WTC11 (cell line): ENCODE results near the gene NMT2. TPM values are rescaled to one million over a fixed set of nuclear protein-coding genes. Genes with fewer than 3 reads are reported as not detected.

Experiments used
- ATAC-seq: fragments of 200-7000 bp; cut with Tn5 transposase; 2 replicates; pipeline ENCODE4 v1.10.0; 2021; ENCODE audit warnings: mild to moderate bottlenecking, moderate library complexity
- CTCF ChIA-PET: fragments of 300-600 bp; sonication (Branson Sonifier 250); formaldehyde crosslinking; loops from one replicate; lab custom pipeline; 2021; ENCODE audit warnings: antibody characterized with exemption; lab: Charles Lee
- POLR2A ChIA-PET: fragments of 350-600 bp; sonication (Branson Sonifier 250); formaldehyde crosslinking; loops from one replicate; lab custom pipeline; 2021; ENCODE audit warnings: antibody characterized with exemption; lab: Charles Lee
- DNase-seq: peaks from one replicate; pipeline ENCODE4 v3.0.0; 2021; ENCODE audit warnings: low spot score
- H3K27ac Mint-ChIP-seq: 2 replicates; pipeline ENCODE4 v1.8.0; 2021; ENCODE audit warnings: mixed read lengths
- H3K27me3 Mint-ChIP-seq: 2 replicates; pipeline ENCODE4 v1.8.0; 2021; ENCODE audit warnings: low read depth, mild to moderate bottlenecking, moderate library complexity, mixed read lengths
- H3K36me3 Mint-ChIP-seq: 2 replicates; pipeline ENCODE4 v1.8.0; 2021; ENCODE audit warnings: mixed read lengths
- H3K4me1 Mint-ChIP-seq: 2 replicates; pipeline ENCODE4 v1.8.0; 2022; ENCODE audit warnings: mixed read lengths
- H3K4me3 Mint-ChIP-seq: 2 replicates; pipeline ENCODE4 v1.8.0; 2021; ENCODE audit warnings: mild to moderate bottlenecking, moderate library complexity, mixed read lengths
- H3K9me3 Mint-ChIP-seq: 2 replicates; pipeline ENCODE4 v1.8.0; 2021; ENCODE audit warnings: mixed read lengths
- CREB1 ChIP-seq: sonication (generic); formaldehyde crosslinking; IDR thresholded peaks from 2 replicates; pipeline ENCODE4 v1.8.0; 2023; ENCODE audit warnings: mild to moderate bottlenecking, missing genetic modification reagents
- MXD4 ChIP-seq: fragments of 250-450 bp; sonication (Bioruptor Pico); IDR thresholded peaks from 2 replicates; pipeline ENCODE4 v1.8.0; 2021; ENCODE audit warnings: mild to moderate bottlenecking, moderate library complexity, borderline replicate concordance
- SMAD3 ChIP-seq: sonication (generic); formaldehyde crosslinking; IDR thresholded peaks from 2 replicates; pipeline ENCODE4 v1.8.0; 2022; ENCODE audit warnings: missing genetic modification reagents, mild to moderate bottlenecking, borderline replicate concordance
- total RNA-seq: library from RNA; stranded (reverse); gene quantifications from 3 replicates; pipeline ENCODE4 v1.2.3, GENCODE V29; 2021
- TF ChIP-seq, protein P1 (sequence below): sonication (generic); formaldehyde crosslinking; IDR thresholded peaks from 2 replicates; pipeline ENCODE4 v1.8.1; 2023; ENCODE audit warnings: mild to moderate bottlenecking, missing genetic modification reagents
- TF ChIP-seq, protein P2 (sequence below): sonication (generic); formaldehyde crosslinking; conservative IDR thresholded peaks from 2 replicates; pipeline ENCODE4 v1.8.1; 2023; ENCODE audit warnings: mild to moderate bottlenecking, low read depth, missing genetic modification reagents, moderate library complexity
- TF ChIP-seq, protein P3 (sequence below): sonication (generic); formaldehyde crosslinking; IDR thresholded peaks from 2 replicates; pipeline ENCODE4 v1.8.0; 2022; ENCODE audit warnings: missing genetic modification reagents
- TF ChIP-seq, protein P4 (sequence below): fragments of 250-450 bp; sonication (Bioruptor Pico); IDR thresholded peaks from 2 replicates; pipeline ENCODE4 v1.9.0; 2021; ENCODE audit warnings: moderate library complexity, mild to moderate bottlenecking, inconsistent platforms, borderline replicate concordance
- TF ChIP-seq, protein P5 (sequence below): sonication (generic); formaldehyde crosslinking; IDR thresholded peaks from 2 replicates; pipeline ENCODE4 v1.8.1; 2023; ENCODE audit warnings: mild to moderate bottlenecking, missing genetic modification reagents, moderate library complexity
- TF ChIP-seq, protein P6 (sequence below): fragments of 250-450 bp; sonication (Bioruptor Pico); IDR thresholded peaks from 2 replicates; pipeline ENCODE4 v1.9.0; 2021; ENCODE audit warnings: mild to moderate bottlenecking, borderline replicate concordance
- TF ChIP-seq, protein P7 (sequence below): sonication (generic); formaldehyde crosslinking; IDR thresholded peaks from 2 replicates; pipeline ENCODE4 v1.8.1; 2023; ENCODE audit warnings: mild to moderate bottlenecking, moderate library complexity, missing genetic modification reagents
- TF ChIP-seq, protein P8 (sequence below): fragments of 250-450 bp; sonication (Bioruptor Pico); IDR thresholded peaks from 2 replicates; pipeline ENCODE4 v1.9.0; 2021; ENCODE audit warnings: mild to moderate bottlenecking

NMT2 gene
- total RNA-seq, 1 experiment from 2014 or later, result 11.7 TPM

DNA sequence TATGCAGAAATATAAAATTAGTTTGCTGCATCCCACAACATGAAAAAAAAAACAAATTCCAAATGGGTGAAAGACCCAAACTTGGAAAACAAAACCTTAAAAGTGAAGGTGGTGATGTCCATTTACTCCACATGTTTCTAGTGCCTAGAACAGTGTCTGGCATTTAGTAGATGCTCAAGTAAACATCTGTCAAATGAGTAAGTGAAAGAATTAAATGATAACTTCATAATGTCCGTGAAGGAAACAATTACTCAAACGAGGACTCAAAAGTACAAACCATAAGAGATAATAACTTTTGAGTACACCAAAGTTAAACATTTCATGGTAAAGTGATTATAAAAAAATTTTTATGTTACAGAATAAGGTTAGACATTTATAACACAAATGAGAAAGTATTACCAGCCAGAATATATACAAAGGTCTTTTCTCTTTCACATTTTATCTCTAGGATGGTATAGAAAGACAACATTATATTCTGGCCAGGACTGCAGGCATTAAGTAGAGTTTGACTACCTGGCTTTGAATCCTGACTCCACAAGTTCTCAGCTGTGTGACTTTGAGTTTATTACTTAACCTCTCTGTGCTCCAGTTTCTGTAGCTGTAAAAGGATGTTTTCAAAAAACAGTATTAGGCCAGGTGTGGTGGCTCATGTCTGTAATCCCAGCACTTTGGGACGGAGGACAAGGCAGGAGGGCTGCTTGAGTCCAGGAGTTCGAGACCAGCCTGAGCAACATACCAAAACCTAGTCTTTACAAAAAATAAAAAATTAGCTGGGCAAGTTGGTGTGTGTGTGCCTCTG lies 20.7 kb downstream of the NMT2 start:
- ChIA-PET CTCF (interaction anchor here (1.2 kb wide), 1 partner anchor 223 kb away, joined by 3 read pairs; the partner anchor contains the start of gene FAM171A1), POLR2A (no interaction called here)
- no peaks in the 10 kb centered on the region for H3K27me3 Mint-ChIP-seq
- DNase-seq, result no peak
- no peak overlapping the region for H3K27ac Mint-ChIP-seq
- ATAC-seq, result no peak
- TF ChIP-seq, protein P1, sequence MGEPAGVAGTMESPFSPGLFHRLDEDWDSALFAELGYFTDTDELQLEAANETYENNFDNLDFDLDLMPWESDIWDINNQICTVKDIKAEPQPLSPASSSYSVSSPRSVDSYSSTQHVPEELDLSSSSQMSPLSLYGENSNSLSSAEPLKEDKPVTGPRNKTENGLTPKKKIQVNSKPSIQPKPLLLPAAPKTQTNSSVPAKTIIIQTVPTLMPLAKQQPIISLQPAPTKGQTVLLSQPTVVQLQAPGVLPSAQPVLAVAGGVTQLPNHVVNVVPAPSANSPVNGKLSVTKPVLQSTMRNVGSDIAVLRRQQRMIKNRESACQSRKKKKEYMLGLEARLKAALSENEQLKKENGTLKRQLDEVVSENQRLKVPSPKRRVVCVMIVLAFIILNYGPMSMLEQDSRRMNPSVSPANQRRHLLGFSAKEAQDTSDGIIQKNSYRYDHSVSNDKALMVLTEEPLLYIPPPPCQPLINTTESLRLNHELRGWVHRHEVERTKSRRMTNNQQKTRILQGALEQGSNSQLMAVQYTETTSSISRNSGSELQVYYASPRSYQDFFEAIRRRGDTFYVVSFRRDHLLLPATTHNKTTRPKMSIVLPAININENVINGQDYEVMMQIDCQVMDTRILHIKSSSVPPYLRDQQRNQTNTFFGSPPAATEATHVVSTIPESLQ, result no peak
- TF ChIP-seq MXD4 (no peak), CREB1 (no peak), SMAD3 (no peak)
- TF ChIP-seq, protein P2, sequence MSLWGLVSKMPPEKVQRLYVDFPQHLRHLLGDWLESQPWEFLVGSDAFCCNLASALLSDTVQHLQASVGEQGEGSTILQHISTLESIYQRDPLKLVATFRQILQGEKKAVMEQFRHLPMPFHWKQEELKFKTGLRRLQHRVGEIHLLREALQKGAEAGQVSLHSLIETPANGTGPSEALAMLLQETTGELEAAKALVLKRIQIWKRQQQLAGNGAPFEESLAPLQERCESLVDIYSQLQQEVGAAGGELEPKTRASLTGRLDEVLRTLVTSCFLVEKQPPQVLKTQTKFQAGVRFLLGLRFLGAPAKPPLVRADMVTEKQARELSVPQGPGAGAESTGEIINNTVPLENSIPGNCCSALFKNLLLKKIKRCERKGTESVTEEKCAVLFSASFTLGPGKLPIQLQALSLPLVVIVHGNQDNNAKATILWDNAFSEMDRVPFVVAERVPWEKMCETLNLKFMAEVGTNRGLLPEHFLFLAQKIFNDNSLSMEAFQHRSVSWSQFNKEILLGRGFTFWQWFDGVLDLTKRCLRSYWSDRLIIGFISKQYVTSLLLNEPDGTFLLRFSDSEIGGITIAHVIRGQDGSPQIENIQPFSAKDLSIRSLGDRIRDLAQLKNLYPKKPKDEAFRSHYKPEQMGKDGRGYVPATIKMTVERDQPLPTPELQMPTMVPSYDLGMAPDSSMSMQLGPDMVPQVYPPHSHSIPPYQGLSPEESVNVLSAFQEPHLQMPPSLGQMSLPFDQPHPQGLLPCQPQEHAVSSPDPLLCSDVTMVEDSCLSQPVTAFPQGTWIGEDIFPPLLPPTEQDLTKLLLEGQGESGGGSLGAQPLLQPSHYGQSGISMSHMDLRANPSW (CRISPR knock-in tag), result no peak
- TF ChIP-seq, protein P3, sequence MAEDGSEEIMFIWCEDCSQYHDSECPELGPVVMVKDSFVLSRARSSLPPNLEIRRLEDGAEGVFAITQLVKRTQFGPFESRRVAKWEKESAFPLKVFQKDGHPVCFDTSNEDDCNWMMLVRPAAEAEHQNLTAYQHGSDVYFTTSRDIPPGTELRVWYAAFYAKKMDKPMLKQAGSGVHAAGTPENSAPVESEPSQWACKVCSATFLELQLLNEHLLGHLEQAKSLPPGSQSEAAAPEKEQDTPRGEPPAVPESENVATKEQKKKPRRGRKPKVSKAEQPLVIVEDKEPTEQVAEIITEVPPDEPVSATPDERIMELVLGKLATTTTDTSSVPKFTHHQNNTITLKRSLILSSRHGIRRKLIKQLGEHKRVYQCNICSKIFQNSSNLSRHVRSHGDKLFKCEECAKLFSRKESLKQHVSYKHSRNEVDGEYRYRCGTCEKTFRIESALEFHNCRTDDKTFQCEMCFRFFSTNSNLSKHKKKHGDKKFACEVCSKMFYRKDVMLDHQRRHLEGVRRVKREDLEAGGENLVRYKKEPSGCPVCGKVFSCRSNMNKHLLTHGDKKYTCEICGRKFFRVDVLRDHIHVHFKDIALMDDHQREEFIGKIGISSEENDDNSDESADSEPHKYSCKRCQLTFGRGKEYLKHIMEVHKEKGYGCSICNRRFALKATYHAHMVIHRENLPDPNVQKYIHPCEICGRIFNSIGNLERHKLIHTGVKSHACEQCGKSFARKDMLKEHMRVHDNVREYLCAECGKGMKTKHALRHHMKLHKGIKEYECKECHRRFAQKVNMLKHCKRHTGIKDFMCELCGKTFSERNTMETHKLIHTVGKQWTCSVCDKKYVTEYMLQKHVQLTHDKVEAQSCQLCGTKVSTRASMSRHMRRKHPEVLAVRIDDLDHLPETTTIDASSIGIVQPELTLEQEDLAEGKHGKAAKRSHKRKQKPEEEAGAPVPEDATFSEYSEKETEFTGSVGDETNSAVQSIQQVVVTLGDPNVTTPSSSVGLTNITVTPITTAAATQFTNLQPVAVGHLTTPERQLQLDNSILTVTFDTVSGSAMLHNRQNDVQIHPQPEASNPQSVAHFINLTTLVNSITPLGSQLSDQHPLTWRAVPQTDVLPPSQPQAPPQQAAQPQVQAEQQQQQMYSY, result no peak
- TF ChIP-seq, protein P4, sequence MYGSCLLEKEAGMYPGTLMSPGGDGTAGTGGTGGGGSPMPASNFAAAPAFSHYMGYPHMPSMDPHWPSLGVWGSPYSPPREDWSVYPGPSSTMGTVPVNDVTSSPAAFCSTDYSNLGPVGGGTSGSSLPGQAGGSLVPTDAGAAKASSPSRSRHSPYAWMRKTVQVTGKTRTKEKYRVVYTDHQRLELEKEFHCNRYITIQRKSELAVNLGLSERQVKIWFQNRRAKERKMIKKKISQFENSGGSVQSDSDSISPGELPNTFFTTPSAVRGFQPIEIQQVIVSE (CRISPR knock-in tag), result no peak
- TF ChIP-seq, protein P5, sequence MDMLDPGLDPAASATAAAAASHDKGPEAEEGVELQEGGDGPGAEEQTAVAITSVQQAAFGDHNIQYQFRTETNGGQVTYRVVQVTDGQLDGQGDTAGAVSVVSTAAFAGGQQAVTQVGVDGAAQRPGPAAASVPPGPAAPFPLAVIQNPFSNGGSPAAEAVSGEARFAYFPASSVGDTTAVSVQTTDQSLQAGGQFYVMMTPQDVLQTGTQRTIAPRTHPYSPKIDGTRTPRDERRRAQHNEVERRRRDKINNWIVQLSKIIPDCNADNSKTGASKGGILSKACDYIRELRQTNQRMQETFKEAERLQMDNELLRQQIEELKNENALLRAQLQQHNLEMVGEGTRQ, result no peak
- TF ChIP-seq, protein P6, sequence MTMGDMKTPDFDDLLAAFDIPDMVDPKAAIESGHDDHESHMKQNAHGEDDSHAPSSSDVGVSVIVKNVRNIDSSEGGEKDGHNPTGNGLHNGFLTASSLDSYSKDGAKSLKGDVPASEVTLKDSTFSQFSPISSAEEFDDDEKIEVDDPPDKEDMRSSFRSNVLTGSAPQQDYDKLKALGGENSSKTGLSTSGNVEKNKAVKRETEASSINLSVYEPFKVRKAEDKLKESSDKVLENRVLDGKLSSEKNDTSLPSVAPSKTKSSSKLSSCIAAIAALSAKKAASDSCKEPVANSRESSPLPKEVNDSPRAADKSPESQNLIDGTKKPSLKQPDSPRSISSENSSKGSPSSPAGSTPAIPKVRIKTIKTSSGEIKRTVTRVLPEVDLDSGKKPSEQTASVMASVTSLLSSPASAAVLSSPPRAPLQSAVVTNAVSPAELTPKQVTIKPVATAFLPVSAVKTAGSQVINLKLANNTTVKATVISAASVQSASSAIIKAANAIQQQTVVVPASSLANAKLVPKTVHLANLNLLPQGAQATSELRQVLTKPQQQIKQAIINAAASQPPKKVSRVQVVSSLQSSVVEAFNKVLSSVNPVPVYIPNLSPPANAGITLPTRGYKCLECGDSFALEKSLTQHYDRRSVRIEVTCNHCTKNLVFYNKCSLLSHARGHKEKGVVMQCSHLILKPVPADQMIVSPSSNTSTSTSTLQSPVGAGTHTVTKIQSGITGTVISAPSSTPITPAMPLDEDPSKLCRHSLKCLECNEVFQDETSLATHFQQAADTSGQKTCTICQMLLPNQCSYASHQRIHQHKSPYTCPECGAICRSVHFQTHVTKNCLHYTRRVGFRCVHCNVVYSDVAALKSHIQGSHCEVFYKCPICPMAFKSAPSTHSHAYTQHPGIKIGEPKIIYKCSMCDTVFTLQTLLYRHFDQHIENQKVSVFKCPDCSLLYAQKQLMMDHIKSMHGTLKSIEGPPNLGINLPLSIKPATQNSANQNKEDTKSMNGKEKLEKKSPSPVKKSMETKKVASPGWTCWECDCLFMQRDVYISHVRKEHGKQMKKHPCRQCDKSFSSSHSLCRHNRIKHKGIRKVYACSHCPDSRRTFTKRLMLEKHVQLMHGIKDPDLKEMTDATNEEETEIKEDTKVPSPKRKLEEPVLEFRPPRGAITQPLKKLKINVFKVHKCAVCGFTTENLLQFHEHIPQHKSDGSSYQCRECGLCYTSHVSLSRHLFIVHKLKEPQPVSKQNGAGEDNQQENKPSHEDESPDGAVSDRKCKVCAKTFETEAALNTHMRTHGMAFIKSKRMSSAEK (CRISPR knock-in tag), result no peak
- TF ChIP-seq, protein P7, sequence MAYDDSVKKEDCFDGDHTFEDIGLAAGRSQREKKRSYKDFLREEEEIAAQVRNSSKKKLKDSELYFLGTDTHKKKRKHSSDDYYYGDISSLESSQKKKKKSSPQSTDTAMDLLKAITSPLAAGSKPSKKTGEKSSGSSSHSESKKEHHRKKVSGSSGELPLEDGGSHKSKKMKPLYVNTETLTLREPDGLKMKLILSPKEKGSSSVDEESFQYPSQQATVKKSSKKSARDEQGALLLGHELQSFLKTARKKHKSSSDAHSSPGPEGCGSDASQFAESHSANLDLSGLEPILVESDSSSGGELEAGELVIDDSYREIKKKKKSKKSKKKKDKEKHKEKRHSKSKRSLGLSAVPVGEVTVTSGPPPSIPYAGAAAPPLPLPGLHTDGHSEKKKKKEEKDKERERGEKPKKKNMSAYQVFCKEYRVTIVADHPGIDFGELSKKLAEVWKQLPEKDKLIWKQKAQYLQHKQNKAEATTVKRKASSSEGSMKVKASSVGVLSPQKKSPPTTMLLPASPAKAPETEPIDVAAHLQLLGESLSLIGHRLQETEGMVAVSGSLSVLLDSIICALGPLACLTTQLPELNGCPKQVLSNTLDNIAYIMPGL, result no peak
- TF ChIP-seq, protein P8, sequence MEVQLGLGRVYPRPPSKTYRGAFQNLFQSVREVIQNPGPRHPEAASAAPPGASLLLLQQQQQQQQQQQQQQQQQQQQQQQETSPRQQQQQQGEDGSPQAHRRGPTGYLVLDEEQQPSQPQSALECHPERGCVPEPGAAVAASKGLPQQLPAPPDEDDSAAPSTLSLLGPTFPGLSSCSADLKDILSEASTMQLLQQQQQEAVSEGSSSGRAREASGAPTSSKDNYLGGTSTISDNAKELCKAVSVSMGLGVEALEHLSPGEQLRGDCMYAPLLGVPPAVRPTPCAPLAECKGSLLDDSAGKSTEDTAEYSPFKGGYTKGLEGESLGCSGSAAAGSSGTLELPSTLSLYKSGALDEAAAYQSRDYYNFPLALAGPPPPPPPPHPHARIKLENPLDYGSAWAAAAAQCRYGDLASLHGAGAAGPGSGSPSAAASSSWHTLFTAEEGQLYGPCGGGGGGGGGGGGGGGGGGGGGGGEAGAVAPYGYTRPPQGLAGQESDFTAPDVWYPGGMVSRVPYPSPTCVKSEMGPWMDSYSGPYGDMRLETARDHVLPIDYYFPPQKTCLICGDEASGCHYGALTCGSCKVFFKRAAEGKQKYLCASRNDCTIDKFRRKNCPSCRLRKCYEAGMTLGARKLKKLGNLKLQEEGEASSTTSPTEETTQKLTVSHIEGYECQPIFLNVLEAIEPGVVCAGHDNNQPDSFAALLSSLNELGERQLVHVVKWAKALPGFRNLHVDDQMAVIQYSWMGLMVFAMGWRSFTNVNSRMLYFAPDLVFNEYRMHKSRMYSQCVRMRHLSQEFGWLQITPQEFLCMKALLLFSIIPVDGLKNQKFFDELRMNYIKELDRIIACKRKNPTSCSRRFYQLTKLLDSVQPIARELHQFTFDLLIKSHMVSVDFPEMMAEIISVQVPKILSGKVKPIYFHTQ, result no peak
- TF ChIP-seq, all 79 proteins: peak for 0
- peaks cover 7% of the 10 kb centered on the region for H3K4me1 Mint-ChIP-seq
- no peak overlapping the region for H3K4me3 Mint-ChIP-seq
- H3K9me3 Mint-ChIP-seq, result no peaks in the 10 kb centered on the region
- H3K36me3 Mint-ChIP-seq, result no peaks in the 10 kb centered on the region
